Kidney (tissue), 14 donors: ENCODE data around the gene TFB1M. TPM values are rescaled to one million over a fixed set of nuclear protein-coding genes. Genes with fewer than 3 reads are reported as not detected.

Source experiments
- DNase-seq, 5 donors: peaks; one replicate each; pipeline ENCODE4 v3.0.0-alpha.2; 2013 to 2020
- FAIRE-seq: peaks from 2 replicates; lab custom pipeline; 2012; peaks lifted over from hg19 to GRCh38; lab: Jason Lieb, UNC
- H3K27ac ChIP-seq, 2 donors: one replicate each; pipeline ENCODE4 v1.7.0; 2013; ENCODE audit warnings: low read depth in 2 of 2, low read length in 2 of 2, inconsistent platforms in 1 of 2
- H3K27me3 ChIP-seq: one replicate; pipeline ENCODE4 v1.7.1; 2013; ENCODE audit warnings: low read length, inconsistent platforms; ENCODE audit not compliant: control insufficient read depth, insufficient read depth
- H3K36me3 ChIP-seq, 3 donors: one replicate each; pipeline versions ENCODE4 v1.7.0 to v1.7.1; 2013; ENCODE audit warnings: low read length in 3 of 3, control low read depth in 1 of 3, inconsistent platforms in 1 of 3; ENCODE audit not compliant: insufficient read depth in 3 of 3, control insufficient read depth in 2 of 3
- H3K4me1 ChIP-seq, 3 donors: one replicate each; pipeline versions ENCODE4 v1.7.0 to v1.7.1; 2013; ENCODE audit warnings: low read length in 3 of 3, inconsistent platforms in 1 of 3, low read depth in 1 of 3; ENCODE audit not compliant: control insufficient read depth in 2 of 3, insufficient read depth in 2 of 3
- H3K4me3 ChIP-seq, 3 donors: one replicate each; pipeline versions ENCODE4 v1.7.0 to v1.8.1; 2013; ENCODE audit warnings: low read length in 3 of 3, control low read depth in 1 of 3, inconsistent platforms in 1 of 3
- H3K9ac ChIP-seq, 3 donors: one replicate each; pipeline versions ENCODE4 v1.7.0 to v1.7.1; 2013; ENCODE audit warnings: low read length in 3 of 3, control low read depth in 1 of 3, inconsistent platforms in 1 of 3
- H3K9me3 ChIP-seq, 3 donors: one replicate each; pipeline versions ENCODE4 v1.7.0 to v1.7.1; 2013; ENCODE audit warnings: low read length in 3 of 3, control low read depth in 1 of 3, inconsistent platforms in 1 of 3; ENCODE audit not compliant: control insufficient read depth in 2 of 3, insufficient read depth in 1 of 3
- intact Hi-C: fragments of 100-400 bp; cut with DNase I; formaldehyde crosslinking; loops from one replicate; pipeline ENCODE4 v1.11.1; 2022
- polyA plus RNA-seq: library from polyadenylated mRNA; stranded (reverse); fragments of 350-450 nt; fragmentation: Illumina TruSeq; extraction: RNeasy Lipid Tissue Mini Kit (QIAGEN cat#74804); gene quantifications from one replicate; pipeline ENCODE4 v1.2.3, GENCODE V29; 2014; ENCODE audit warnings: low read depth, low replicate concordance; ENCODE audit not compliant: insufficient read depth
- total RNA-seq: library from RNA; stranded (reverse); fragmentation: NEBNext Ultra II Directional; extraction: Animal tissue kit (Norgen Biotek cat#: 25700); gene quantifications from one replicate; pipeline ENCODE4 v1.2.1, GENCODE V29; 2021
- TF ChIP-seq, protein P1 (sequence below): IDR thresholded peaks from 3 replicates; pipeline ENCODE4 v1.5.1; 2012; ENCODE audit warnings: mild to moderate bottlenecking, moderate library complexity, borderline replicate concordance; ENCODE audit not compliant: insufficient read depth; ENCODE audit errors: extremely low read depth
- donor health status: control.
- donor health status: control.
- donor health status: control.
- donor health status: control.
- donor health status: control.
- donor health status: DM: yes; HTN: yes; CAD: no.
- donor health status: Normal renal cell carcinoma (clear cell type).

The TFB1M gene
- total and polyA plus RNA-seq, 2 donors from 2014 or later: 16.3 to 28.1 TPM

DNA sequence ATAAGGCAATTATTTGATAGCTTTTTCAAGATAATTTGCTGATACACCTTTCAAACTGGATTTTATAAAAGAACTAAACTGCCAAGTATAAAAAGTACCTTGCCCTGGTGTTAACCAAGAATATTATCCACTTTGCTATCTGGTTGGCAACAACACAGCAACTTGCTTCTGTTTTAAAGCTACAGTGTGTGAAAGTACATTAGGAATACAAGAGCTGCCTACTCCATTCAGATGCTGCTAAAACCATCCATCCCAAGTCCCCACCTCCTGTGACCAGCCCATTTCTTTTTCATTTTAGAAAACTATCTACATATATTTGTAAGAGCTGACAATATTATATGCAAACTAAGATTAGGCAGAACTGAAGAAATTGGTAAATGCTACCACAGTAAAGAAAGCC, 37.6 kb downstream of the TFB1M start:
- no peaks in the 10 kb centered on the region for H3K4me1 ChIP-seq
- no peak overlapping the region for H3K27ac ChIP-seq
- no peak for FAIRE-seq
- no peak for DNase-seq
- no peaks in the 10 kb centered on the region for H3K27me3 ChIP-seq
- no peak overlapping the region for H3K4me3 ChIP-seq
- H3K9ac ChIP-seq: no peak overlapping the region
- peaks cover 0 to 2% (median 0%) of the 10 kb centered on the region in 3 donors for H3K36me3 ChIP-seq
- no peaks in the 10 kb centered on the region for H3K9me3 ChIP-seq
- TF ChIP-seq, protein P1, sequence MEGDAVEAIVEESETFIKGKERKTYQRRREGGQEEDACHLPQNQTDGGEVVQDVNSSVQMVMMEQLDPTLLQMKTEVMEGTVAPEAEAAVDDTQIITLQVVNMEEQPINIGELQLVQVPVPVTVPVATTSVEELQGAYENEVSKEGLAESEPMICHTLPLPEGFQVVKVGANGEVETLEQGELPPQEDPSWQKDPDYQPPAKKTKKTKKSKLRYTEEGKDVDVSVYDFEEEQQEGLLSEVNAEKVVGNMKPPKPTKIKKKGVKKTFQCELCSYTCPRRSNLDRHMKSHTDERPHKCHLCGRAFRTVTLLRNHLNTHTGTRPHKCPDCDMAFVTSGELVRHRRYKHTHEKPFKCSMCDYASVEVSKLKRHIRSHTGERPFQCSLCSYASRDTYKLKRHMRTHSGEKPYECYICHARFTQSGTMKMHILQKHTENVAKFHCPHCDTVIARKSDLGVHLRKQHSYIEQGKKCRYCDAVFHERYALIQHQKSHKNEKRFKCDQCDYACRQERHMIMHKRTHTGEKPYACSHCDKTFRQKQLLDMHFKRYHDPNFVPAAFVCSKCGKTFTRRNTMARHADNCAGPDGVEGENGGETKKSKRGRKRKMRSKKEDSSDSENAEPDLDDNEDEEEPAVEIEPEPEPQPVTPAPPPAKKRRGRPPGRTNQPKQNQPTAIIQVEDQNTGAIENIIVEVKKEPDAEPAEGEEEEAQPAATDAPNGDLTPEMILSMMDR: no peak
- intact Hi-C loops: no loop called here

DNA sequence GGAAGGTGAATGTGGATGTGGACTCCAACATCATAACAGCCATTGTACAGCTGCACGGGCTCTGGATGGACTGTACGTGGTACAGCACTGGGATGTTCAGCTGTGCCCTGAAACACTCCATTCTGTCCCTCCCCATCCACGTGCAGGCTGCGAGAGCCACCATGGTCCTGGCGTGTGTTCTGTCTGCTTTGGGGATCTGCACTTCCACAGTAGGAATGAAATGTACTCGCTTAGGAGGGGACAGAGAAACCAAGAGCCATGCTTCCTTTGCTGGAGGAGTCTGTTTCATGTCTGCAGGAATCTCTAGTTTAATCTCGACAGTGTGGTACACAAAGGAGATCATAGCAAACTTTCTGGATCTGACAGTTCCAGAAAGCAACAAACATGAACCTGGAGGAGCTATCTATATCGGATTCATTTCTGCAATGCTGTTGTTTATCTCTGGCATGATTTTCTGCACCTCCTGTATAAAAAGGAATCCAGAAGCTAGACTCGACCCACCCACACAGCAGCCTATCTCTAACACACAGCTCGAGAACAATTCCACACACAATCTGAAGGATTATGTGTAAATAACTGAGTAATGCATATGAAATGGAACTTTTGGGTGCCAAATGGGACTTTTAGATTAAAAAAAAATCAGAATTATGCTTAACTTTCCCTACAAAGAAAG, 38.3 kb downstream of the TFB1M start:
- H3K4me3 ChIP-seq: no peak overlapping the region
- peaks cover 0 to 2% (median 0%) of the 10 kb centered on the region in 3 donors for H3K36me3 ChIP-seq
- no peak overlapping the region for H3K27ac ChIP-seq
- H3K27me3 ChIP-seq: no peaks in the 10 kb centered on the region
- no peaks in the 10 kb centered on the region for H3K9me3 ChIP-seq
- no peaks in the 10 kb centered on the region for H3K4me1 ChIP-seq
- FAIRE-seq: no peak
- TF ChIP-seq, protein P1: no peak
- intact Hi-C loops: no loop called here
- DNase-seq: no peak
- H3K9ac ChIP-seq: no peak overlapping the region

DNA sequence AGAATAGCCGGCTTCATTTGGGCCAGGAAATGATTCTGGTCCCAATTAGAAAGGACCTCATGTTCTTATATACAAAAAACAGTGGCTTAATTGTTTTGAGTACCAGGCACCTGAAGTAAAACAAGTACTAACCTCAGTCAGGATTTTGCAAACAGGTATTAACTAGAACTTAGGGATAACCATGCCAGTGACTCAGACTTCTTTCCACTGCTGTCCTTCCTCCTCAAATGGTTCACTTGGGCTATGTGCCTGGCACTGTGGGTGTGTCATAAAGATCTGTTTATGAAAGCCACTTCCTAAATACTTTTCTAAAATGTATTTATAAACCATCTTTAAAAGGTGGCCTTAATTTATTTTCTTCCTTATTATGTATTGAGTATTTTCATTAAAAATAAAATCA, 39.8 kb downstream of the TFB1M start:
- Histone ChIP-seq H3K9me3 (no peaks in the 10 kb centered on the region), H3K9ac (no peak overlapping the region), H3K27me3 (no peaks in the 10 kb centered on the region), H3K4me3 (no peak overlapping the region), H3K4me1 (no peaks in the 10 kb centered on the region), H3K36me3 (peaks cover 0 to 2% (median 0%) of the 10 kb centered on the region in 3 donors), H3K27ac (no peak overlapping the region)
- DNase-seq (no peak), FAIRE-seq (no peak)
- intact Hi-C loops: no loop called here
- TF ChIP-seq, protein P1: no peak
